GM23338 (cell line): ENCODE measurements around the gene TREM2.

ENCODE experiments used
- CTCF ChIP-seq, 2 experiments: fragments of 200-600 bp in 1 of 2; sonication (generic) in 1 of 2; conservative IDR thresholded peaks; 2 replicates each; pipeline versions ENCODE4 v1.5.1 to v1.6.1; 2016 to 2017; ENCODE audit warnings: antibody characterized with exemption in 2 of 2, low read depth in 2 of 2, mild to moderate bottlenecking in 2 of 2, moderate library complexity in 1 of 2
- POLR2AphosphoS5 ChIP-seq: IDR thresholded peaks from 2 replicates; pipeline ENCODE4 v1.6.1; 2016; ENCODE audit warnings: antibody characterized with exemption, low read depth

GRCh38 chr6:41184761-41185160 lies 21.8 kb upstream of the TREM2 start:
- TF ChIP-seq CTCF (conservative IDR thresholded peaks at IDR 0.05; ENCODE audit: low read depth in 2 of 2) (no peak), POLR2AphosphoS5 (no peak)
